GM12801 (cell line): ENCODE measurements around the gene PTPRN2.

Experiments
- TF ChIP-seq, protein P1 (sequence below): IDR thresholded peaks from one replicate; pipeline ENCODE4 v1.5.1; 2011; ENCODE audit warnings: control low read depth; ENCODE audit not compliant: insufficient read length; ENCODE audit errors: extremely low read depth

The PTPRN2 gene

DNA sequence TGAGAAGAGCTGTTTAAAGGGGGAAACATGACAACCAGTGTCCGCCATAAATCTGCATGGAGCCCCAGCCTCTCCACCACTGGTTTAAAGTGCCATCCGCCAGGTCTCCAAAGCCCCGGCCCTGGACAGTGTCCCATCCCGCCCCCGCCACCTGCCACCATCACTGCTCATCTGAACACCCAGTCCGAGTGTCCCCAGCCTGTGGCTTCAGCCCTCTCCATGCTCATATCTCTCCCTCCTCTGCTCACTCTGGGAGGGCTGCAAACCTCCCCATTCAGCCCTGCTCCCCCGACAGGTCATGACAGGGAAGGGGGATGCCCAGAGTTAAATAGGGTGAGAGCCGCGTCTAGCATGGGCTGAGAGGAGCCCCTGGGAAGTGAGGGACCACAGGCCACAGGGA lies 984.6 kb downstream of the PTPRN2 start:
- TF ChIP-seq, protein P1, sequence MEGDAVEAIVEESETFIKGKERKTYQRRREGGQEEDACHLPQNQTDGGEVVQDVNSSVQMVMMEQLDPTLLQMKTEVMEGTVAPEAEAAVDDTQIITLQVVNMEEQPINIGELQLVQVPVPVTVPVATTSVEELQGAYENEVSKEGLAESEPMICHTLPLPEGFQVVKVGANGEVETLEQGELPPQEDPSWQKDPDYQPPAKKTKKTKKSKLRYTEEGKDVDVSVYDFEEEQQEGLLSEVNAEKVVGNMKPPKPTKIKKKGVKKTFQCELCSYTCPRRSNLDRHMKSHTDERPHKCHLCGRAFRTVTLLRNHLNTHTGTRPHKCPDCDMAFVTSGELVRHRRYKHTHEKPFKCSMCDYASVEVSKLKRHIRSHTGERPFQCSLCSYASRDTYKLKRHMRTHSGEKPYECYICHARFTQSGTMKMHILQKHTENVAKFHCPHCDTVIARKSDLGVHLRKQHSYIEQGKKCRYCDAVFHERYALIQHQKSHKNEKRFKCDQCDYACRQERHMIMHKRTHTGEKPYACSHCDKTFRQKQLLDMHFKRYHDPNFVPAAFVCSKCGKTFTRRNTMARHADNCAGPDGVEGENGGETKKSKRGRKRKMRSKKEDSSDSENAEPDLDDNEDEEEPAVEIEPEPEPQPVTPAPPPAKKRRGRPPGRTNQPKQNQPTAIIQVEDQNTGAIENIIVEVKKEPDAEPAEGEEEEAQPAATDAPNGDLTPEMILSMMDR: no peak

DNA sequence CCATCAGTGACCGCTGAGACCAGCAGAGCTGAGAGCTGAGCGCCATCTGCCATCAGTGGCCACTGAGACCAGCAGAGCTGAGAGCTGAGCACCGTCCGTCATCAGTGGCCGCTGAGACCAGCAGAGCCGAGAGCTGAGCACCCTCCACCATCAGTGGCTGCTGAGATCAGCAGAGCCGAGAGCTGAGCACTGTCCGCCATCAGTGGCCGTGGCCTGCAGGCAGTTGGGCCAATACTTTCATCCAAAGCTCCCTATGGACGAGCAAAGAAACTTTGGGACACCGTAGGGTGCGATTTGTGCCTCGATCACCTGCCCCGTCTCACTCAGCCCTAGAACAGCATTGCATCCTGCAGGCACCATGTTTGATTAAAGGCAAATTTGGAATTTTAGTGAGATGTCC lies 985.0 kb downstream of the PTPRN2 start:
- TF ChIP-seq, protein P1: no peak

DNA sequence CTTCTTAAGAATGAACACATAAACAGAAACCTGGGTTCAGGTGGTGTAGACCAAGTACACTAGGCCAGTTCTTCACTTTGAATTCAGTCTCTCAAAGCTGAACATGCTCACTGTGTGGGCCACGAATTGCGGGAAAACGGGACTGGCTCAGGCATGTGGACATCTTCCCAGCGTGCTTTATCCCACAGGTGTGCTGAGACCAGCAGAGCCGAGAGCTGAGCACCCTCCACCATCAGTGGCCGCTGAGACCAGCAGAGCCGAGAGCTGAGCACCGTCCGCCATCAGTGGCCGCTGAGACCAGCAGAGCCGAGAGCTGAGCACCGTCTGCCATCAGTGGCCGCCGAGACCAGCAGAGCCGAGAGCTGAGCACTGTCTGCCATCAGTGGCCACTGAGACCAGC lies 985.5 kb downstream of the PTPRN2 start:
- TF ChIP-seq, protein P1: no peak

DNA sequence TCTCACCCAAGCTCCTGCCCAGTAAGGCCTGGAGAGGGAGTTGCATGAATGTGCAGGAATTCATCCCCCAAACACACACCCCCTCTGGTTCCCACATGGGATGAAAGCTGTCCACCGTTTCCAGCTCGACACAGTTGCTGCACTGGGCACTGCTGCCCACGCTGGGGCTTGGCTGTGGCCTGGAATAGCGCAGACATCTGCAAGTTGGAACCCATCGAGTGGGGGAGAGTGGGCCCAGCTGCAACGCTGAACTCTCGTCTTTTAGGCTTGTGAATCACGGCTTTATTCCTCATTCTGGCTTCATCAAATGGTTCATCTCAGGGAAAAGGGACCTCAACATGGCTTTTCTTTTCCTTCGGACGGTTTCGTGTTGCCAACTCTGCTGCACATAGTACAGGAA lies 986.1 kb downstream of the PTPRN2 start:
- TF ChIP-seq, protein P1: no peak

DNA sequence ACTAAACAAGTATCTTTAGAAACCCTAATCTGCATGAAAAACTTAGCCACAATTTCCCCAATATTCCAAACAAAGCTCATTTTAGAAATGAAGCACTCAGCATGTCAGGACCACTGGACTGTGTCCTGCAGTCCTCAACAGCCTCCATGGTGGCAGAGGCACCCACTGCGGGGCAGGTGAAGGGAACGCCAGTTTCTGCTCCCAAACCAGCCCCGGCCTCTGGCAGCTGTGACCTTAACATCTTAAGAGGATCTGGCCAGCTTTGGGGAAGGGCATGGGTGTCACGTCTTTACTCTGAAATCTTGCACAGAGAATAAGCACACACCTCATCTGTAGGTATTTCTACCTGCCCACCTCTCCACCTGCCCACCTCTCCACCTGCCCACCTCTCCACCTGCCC lies 988.1 kb downstream of the PTPRN2 start:
- TF ChIP-seq, protein P1: no peak

DNA sequence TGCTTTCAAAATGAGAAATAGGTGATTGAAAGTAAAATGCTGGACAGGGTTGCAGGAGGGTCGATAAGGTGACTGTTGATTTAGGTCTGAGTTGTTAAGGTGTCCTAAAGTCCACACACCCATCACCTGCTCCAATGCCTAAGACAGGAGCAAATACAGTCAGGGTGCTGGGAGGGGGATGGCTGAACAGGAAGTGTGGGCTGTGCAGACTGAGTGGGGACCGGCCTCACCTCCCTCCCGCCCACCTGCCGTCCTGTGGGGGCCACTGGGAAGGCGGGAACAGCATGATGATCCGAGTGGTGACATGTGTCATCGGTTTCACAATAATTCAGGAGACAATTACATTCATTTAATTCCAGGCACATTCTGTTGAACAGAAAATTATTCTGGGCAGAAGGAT lies 990.1 kb downstream of the PTPRN2 start:
- TF ChIP-seq, protein P1: no peak

DNA sequence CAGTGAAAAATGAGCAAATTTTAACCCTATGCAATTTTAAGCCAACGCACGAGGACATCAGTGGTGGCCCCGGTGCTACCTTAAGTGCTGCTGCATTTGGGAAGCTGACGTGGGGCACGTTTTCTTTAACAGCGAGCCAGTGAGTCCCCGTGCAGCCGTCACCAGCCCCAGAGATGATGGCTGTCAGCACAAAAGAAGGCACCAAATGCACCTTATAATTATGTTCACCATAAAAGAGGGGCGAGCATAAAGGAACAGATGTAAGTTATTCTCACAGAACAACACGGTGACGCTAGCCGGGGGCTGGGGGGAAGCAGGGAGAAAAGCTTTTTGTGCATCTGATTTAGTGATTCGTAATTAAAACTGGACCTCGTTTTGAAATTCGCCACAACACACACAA lies 990.7 kb downstream of the PTPRN2 start:
- TF ChIP-seq, protein P1: no peak

DNA sequence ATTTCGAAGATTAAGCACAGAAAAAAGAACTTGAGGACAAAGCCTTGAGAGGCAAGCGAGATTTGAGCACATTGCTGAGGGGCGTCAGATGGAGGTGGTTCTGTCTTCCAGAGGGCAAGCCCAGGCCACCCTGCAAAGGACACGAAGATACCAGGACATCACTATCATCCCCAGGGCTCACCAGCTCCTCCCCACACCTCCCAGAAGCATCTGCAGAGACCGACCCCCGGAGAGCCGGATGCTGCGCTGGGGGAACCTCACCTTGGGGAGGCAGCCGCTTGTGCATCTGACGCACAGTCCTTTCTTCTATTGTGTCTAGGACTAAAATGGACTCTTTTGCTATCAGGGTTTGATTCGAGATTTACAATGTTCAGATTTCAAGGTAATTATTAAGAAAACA lies 991.2 kb downstream of the PTPRN2 start:
- TF ChIP-seq, protein P1: no peak
